ENCODE measurements around the gene ADARB2. TPM values are rescaled to one million over a fixed set of nuclear protein-coding genes. Genes with fewer than 3 reads are reported as not detected.

ADARB2 gene
- total and polyA plus RNA-seq, 10 of the 15 experiments (the other 5 are each of a cell fraction or from before 2014, with no cell fraction given): 0.02 to 4.1 (median 0.76) TPM

DNA sequence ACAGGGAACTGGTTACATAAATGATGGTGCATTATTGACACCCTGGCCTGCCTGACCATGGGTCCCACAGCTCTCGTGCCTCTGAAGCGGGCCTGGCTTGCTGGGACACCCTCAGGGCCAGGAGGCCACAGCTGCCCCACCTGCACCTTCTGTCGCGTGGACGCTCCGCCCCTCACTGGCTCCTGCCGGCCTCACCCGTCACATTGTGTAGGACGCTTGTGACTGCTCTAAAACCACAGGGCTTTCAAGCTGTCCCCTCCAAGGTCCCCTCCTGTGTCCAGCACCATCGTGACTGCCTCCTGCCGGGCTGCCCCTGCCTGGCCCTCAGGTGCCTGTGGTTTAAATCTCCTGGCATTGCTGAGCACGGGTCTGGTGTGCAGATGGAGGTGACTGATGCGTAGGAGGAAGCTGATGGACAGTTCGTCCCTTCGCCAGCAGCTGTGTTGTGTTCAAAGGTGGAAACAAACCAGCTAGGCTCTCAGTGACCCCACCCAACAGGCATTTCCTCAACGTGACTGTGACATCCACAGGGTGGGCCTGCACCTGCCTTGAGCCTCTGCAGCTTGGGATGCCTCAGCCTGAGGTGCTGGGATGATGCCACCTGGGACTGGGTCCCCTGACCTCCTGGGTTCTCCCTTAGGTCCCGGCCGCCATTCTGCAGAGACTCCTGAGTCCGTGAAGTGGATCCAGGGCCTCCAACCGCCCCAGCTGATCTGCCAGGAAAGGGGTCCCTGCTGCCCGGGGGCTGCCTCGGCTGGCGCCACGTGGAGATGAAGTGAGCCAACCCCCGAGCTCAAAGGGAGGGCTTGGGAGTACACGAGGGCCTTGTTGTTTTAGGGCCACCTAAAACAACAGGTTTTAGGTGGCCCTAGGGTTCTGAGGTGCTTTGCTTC is 532.6 kb downstream of the ADARB2 start:
- WGBS (ENCODE audit: insufficient coverage, insufficient replicate concordance, low lambda C conversion rate, missing lambda C conversion rate): 40% methylated on average over 25 of the region's 26 CpGs
- no peak for FAIRE-seq
- TF ChIP-seq, protein P1, sequence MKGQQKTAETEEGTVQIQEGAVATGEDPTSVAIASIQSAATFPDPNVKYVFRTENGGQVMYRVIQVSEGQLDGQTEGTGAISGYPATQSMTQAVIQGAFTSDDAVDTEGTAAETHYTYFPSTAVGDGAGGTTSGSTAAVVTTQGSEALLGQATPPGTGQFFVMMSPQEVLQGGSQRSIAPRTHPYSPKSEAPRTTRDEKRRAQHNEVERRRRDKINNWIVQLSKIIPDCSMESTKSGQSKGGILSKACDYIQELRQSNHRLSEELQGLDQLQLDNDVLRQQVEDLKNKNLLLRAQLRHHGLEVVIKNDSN (IDR thresholded peaks at IDR 0.05; ENCODE audit: borderline replicate concordance, extremely low read length, insufficient read depth, low read depth, low read length): no peak
- TF ChIP-seq, protein P2, sequence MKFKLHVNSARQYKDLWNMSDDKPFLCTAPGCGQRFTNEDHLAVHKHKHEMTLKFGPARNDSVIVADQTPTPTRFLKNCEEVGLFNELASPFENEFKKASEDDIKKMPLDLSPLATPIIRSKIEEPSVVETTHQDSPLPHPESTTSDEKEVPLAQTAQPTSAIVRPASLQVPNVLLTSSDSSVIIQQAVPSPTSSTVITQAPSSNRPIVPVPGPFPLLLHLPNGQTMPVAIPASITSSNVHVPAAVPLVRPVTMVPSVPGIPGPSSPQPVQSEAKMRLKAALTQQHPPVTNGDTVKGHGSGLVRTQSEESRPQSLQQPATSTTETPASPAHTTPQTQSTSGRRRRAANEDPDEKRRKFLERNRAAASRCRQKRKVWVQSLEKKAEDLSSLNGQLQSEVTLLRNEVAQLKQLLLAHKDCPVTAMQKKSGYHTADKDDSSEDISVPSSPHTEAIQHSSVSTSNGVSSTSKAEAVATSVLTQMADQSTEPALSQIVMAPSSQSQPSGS (IDR thresholded peaks at IDR 0.05; ENCODE audit: low read length): no peak
- TF ChIP-seq YBX1 (IDR thresholded peaks at IDR 0.05) (no peak), LARP7 (IDR thresholded peaks at IDR 0.05) (no peak), RAD51 (IDR thresholded peaks at IDR 0.05) (no peak), ZZZ3 (IDR thresholded peaks at IDR 0.05; ENCODE audit: control insufficient read depth, insufficient read length, low read depth) (no peak), MEF2A (IDR thresholded peaks at IDR 0.05; ENCODE audit: insufficient read depth, low read depth, low read length) (no peak)
- TF ChIP-seq, protein P3, sequence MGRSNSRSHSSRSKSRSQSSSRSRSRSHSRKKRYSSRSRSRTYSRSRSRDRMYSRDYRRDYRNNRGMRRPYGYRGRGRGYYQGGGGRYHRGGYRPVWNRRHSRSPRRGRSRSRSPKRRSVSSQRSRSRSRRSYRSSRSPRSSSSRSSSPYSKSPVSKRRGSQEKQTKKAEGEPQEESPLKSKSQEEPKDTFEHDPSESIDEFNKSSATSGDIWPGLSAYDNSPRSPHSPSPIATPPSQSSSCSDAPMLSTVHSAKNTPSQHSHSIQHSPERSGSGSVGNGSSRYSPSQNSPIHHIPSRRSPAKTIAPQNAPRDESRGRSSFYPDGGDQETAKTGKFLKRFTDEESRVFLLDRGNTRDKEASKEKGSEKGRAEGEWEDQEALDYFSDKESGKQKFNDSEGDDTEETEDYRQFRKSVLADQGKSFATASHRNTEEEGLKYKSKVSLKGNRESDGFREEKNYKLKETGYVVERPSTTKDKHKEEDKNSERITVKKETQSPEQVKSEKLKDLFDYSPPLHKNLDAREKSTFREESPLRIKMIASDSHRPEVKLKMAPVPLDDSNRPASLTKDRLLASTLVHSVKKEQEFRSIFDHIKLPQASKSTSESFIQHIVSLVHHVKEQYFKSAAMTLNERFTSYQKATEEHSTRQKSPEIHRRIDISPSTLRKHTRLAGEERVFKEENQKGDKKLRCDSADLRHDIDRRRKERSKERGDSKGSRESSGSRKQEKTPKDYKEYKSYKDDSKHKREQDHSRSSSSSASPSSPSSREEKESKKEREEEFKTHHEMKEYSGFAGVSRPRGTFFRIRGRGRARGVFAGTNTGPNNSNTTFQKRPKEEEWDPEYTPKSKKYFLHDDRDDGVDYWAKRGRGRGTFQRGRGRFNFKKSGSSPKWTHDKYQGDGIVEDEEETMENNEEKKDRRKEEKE (IDR thresholded peaks at IDR 0.05): no peak
- TF ChIP-seq, protein P4, sequence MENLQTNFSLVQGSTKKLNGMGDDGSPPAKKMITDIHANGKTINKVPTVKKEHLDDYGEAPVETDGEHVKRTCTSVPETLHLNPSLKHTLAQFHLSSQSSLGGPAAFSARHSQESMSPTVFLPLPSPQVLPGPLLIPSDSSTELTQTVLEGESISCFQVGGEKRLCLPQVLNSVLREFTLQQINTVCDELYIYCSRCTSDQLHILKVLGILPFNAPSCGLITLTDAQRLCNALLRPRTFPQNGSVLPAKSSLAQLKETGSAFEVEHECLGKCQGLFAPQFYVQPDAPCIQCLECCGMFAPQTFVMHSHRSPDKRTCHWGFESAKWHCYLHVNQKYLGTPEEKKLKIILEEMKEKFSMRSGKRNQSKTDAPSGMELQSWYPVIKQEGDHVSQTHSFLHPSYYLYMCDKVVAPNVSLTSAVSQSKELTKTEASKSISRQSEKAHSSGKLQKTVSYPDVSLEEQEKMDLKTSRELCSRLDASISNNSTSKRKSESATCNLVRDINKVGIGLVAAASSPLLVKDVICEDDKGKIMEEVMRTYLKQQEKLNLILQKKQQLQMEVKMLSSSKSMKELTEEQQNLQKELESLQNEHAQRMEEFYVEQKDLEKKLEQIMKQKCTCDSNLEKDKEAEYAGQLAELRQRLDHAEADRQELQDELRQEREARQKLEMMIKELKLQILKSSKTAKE (IDR thresholded peaks at IDR 0.05; ENCODE audit: low read depth, poor library complexity, severe bottlenecking): no peak
- TF ChIP-seq, protein P5, sequence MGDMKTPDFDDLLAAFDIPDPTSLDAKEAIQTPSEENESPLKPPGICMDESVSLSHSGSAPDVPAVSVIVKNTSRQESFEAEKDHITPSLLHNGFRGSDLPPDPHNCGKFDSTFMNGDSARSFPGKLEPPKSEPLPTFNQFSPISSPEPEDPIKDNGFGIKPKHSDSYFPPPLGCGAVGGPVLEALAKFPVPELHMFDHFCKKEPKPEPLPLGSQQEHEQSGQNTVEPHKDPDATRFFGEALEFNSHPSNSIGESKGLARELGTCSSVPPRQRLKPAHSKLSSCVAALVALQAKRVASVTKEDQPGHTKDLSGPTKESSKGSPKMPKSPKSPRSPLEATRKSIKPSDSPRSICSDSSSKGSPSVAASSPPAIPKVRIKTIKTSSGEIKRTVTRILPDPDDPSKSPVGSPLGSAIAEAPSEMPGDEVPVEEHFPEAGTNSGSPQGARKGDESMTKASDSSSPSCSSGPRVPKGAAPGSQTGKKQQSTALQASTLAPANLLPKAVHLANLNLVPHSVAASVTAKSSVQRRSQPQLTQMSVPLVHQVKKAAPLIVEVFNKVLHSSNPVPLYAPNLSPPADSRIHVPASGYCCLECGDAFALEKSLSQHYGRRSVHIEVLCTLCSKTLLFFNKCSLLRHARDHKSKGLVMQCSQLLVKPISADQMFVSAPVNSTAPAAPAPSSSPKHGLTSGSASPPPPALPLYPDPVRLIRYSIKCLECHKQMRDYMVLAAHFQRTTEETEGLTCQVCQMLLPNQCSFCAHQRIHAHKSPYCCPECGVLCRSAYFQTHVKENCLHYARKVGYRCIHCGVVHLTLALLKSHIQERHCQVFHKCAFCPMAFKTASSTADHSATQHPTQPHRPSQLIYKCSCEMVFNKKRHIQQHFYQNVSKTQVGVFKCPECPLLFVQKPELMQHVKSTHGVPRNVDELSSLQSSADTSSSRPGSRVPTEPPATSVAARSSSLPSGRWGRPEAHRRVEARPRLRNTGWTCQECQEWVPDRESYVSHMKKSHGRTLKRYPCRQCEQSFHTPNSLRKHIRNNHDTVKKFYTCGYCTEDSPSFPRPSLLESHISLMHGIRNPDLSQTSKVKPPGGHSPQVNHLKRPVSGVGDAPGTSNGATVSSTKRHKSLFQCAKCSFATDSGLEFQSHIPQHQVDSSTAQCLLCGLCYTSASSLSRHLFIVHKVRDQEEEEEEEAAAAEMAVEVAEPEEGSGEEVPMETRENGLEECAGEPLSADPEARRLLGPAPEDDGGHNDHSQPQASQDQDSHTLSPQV (IDR thresholded peaks at IDR 0.05): no peak

More for the DNA sequence above, 532.6 kb downstream of the ADARB2 start:
- ChIA-PET RAD21 (ENCODE audit: unreplicated experiment) (no interaction called here), CTCF (no interaction called here), POLR2A (no interaction called here), SMC1A (ENCODE audit: uncharacterized antibody, unreplicated experiment) (interaction anchor here (0.6 kb wide), 1 partner anchor 1421 kb away, joined by 3 read pairs; no protein-coding TSS in a partner anchor)
- Histone ChIP-seq H3K27ac (ENCODE audit: control insufficient read depth, insufficient read depth) (no peak overlapping the region), H3K9ac (ENCODE audit: control insufficient read depth, insufficient read depth, low read length) (no peak overlapping the region), H3K79me2 (ENCODE audit: control insufficient read depth, insufficient read depth, low read length) (no peaks in the 10 kb centered on the region), H4K20me1 (ENCODE audit: control insufficient read depth, insufficient read depth) (no peaks in the 10 kb centered on the region), H3K4me3 (no peak overlapping the region), H3K4me2 (ENCODE audit: control insufficient read depth, insufficient read depth) (no peak overlapping the region), H3K27me3 (replicated peaks in 1 of 2; ENCODE audit: control insufficient read depth in 2 of 2, insufficient read depth in 2 of 2, low read length in 1 of 2) (peaks cover 0 to 2% of the 10 kb centered on the region in 2 experiments; a peak in 2 of 4 replicates), H3K36me3 (ENCODE audit: control insufficient read depth in 2 of 2, insufficient read depth in 2 of 2, low read length in 1 of 2) (no peaks in the 10 kb centered on the region), H3K9me3 (replicated peaks; ENCODE audit: control insufficient read depth, insufficient read depth, low read length) (no peaks in the 10 kb centered on the region), H3K4me1 (ENCODE audit: control insufficient read depth, insufficient read depth, low read length) (no peaks in the 10 kb centered on the region), H2AFZ (ENCODE audit: control insufficient read depth, low read depth, low read length) (no peak overlapping the region)
- DNase-seq (ENCODE audit: low read depth, low spot score) (no peak), ATAC-seq (no peak)
- no TSS peak for BruUV-seq (replicated peaks)
- intact Hi-C loops (cut with micrococcal nuclease; ENCODE audit: unreplicated experiment): no loop called here
- in situ Hi-C loops (cut with MboI): no loop called here

Measured in GM12878 (cell line).